K562 (cell line): ENCODE results near the gene CDADC1.

ENCODE experiments used
- TF ChIP-seq, protein P1 (sequence below), 3 experiments: IDR thresholded peaks in 2 of 3; conservative IDR thresholded peaks in 1 of 3; 2 replicates each; pipeline ENCODE4 v1.5.1; 2011 to 2012; ENCODE audit warnings: low read length in 3 of 3, mild to moderate bottlenecking in 3 of 3, control low read depth in 2 of 3, improper control_type of control experiment in 1 of 3, inconsistent platforms in 1 of 3, low read depth in 1 of 3, mixed read lengths in 1 of 3, moderate library complexity in 1 of 3; ENCODE audit not compliant: insufficient read depth in 2 of 3
- TF ChIP-seq, protein P2 (sequence below): sonication (generic); formaldehyde crosslinking; IDR thresholded peaks from 2 replicates; pipeline ENCODE4 v1.4.0; 2020; ENCODE audit warnings: mild to moderate bottlenecking, missing genetic modification reagents

DNA sequence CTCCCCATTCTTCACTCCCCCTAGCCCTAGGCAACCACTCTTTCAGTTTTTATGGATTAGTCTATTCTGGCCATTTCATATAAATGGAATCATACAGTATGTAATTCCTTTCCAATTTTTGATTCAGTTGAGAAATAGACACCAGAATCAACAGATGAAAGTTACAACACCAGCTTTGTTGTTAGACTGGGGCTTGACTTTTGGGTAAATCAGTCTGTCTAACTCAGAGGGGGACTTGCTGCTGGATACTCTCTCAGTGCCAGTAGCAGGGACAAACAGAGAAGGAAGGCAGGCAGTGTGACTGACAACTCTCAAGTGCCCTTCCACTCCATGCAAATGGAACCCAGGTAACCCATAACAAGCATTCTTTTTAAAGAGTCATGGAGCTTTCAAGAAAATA, 40.7 kb downstream of the CDADC1 start:
- TF ChIP-seq, protein P1, sequence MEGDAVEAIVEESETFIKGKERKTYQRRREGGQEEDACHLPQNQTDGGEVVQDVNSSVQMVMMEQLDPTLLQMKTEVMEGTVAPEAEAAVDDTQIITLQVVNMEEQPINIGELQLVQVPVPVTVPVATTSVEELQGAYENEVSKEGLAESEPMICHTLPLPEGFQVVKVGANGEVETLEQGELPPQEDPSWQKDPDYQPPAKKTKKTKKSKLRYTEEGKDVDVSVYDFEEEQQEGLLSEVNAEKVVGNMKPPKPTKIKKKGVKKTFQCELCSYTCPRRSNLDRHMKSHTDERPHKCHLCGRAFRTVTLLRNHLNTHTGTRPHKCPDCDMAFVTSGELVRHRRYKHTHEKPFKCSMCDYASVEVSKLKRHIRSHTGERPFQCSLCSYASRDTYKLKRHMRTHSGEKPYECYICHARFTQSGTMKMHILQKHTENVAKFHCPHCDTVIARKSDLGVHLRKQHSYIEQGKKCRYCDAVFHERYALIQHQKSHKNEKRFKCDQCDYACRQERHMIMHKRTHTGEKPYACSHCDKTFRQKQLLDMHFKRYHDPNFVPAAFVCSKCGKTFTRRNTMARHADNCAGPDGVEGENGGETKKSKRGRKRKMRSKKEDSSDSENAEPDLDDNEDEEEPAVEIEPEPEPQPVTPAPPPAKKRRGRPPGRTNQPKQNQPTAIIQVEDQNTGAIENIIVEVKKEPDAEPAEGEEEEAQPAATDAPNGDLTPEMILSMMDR (IDR thresholded peaks at IDR 0.05 in 2 of 3, conservative IDR thresholded peaks at IDR 0.05 in 1 of 3; ENCODE audit: insufficient read depth in 2 of 3, low read depth in 1 of 3, low read length in 3 of 3), result no peak
- TF ChIP-seq, protein P2, sequence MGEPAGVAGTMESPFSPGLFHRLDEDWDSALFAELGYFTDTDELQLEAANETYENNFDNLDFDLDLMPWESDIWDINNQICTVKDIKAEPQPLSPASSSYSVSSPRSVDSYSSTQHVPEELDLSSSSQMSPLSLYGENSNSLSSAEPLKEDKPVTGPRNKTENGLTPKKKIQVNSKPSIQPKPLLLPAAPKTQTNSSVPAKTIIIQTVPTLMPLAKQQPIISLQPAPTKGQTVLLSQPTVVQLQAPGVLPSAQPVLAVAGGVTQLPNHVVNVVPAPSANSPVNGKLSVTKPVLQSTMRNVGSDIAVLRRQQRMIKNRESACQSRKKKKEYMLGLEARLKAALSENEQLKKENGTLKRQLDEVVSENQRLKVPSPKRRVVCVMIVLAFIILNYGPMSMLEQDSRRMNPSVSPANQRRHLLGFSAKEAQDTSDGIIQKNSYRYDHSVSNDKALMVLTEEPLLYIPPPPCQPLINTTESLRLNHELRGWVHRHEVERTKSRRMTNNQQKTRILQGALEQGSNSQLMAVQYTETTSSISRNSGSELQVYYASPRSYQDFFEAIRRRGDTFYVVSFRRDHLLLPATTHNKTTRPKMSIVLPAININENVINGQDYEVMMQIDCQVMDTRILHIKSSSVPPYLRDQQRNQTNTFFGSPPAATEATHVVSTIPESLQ, result no peak
